GM21515 (cell line): Measurements from ENCODE around the gene SLC12A2.

Experiments
- ATAC-seq: cut with Tn5 transposase; IDR thresholded peaks from one replicate; pipeline ENCODE4 v1.9.1; 2021; ENCODE audit not compliant: unreplicated experiment

SLC12A2 gene

GRCh38 chr5:128220841-128221240 is 137.3 kb downstream of the SLC12A2 start:
- no peak for ATAC-seq

GRCh38 chr5:128224336-128224735 is 140.8 kb downstream of the SLC12A2 start:
- ATAC-seq: no peak

- no peak for ATAC-seq
These were observed 141.9 kb downstream of the SLC12A2 start for GRCh38 chr5:128225245-128226030.

GRCh38 chr5:128228008-128228407 is 144.4 kb downstream of the SLC12A2 start:
- no peak for ATAC-seq

GRCh38 chr5:128228521-128228920 is 145.0 kb downstream of the SLC12A2 start:
- no peak for ATAC-seq

- no peak for ATAC-seq
These were observed 151.5 kb downstream of the SLC12A2 start for GRCh38 chr5:128234928-128235641.

- no peak for ATAC-seq
These were observed 152.8 kb downstream of the SLC12A2 start for GRCh38 chr5:128236334-128236733.

- ATAC-seq: no peak
These were observed 153.4 kb downstream of the SLC12A2 start for GRCh38 chr5:128237000-128237399.

GRCh38 chr5:128237546-128237945 is 154.0 kb downstream of the SLC12A2 start:
- no peak for ATAC-seq
